CD4-positive, alpha-beta T cell treated with Interleukin-4 for 1 hour (primary cell): Measurements from ENCODE around the gene BTNL9.
"Not testable (repeated sequence)": the region's sequence is repeated elsewhere in the genome, so short reads cannot be mapped to it uniquely, and the experiment has no call there.

Experiments
- DNase-seq, 2 donors: peaks; one replicate each; pipeline ENCODE4 v3.0.0-alpha.2; 2020 to 2022

Gene BTNL9

GRCh38 chr5:181043285-181044092 lies 3.4 kb downstream of the BTNL9 start:
- no peak for DNase-seq

- DNase-seq: no peak
Observed at GRCh38 chr5:181044093-181044599, 4.1 kb downstream of the BTNL9 start.

- no peak for DNase-seq
Observed at GRCh38 chr5:181044662-181045305, 4.7 kb downstream of the BTNL9 start.

DNA sequence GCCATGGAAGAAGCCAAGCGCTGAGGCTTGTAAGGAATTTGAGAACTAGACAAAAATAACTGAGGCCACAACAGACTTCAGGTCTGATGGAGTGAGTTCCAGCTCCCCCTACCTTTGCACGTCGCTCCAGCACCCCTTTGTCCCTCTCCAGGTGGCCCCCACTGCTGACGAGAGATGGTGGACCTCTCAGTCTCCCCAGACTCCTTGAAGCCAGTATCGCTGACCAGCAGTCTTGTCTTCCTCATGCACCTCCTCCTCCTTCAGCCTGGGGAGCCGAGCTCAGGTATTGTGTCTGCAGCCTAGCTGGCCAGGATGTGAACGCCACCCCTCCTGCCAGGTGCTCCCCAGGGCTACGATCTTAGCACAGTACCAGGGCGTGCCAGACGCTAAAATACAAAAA lies 5.2 kb downstream of the BTNL9 start:
- no peak for DNase-seq

DNA sequence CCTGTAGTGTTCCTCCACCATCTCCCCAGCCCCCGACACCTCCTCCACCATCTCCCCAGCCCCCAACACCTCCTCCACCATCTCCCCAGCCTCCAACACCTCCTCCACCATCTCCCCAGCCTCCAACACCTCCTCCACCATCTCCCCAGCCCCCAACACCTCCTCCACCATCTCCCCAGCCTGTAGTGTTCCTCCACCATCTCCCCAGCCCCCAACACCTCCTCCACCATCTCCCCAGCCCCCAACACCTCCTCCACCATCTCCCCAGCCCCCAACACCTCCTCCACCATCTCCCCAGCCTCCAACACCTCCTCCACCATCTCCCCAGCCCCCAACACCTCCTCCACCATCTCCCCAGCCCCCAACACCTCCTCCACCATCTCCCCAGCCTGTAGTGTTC lies 5.8 kb downstream of the BTNL9 start:
- DNase-seq: not testable (repeated sequence)

DNA sequence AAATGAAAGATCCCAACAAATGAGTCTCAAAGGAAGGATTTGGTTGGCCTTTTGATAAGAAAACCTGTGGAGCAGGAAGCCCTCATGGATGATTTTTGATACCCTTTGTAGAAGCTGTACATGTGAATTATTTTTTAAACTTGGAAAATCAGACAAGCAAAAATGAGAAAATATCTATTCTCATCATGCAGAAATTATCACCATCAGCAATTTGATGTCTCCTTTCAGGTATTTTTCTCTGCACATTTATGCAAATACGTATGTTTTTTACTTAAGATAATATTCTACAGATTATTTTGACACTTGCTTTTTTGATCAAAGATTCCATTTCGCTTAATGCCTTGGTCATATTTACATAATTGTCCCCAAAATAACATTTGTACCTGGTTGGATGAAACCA lies 7.2 kb downstream of the BTNL9 start:
- DNase-seq: no peak

GRCh38 chr5:181047921-181048320 lies 7.9 kb downstream of the BTNL9 start:
- no peak for DNase-seq

DNA sequence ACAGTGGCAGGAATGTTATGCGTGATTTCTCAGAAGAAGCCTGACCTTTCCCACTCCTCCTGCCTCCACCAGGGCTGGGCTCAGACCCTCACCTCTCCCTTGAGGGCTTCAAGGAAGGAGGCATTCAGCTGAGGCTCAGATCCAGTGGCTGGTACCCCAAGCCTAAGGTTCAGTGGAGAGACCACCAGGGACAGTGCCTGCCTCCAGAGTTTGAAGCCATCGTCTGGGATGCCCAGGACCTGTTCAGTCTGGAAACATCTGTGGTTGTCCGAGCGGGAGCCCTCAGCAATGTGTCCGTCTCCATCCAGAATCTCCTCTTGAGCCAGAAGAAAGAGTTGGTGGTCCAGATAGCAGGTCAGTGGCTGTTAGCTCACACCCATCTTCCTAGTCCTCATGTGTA lies 9.9 kb downstream of the BTNL9 start:
- DNase-seq: no peak

GRCh38 chr5:181051841-181052671 lies 12.0 kb downstream of the BTNL9 start:
- DNase-seq: no peak

DNA sequence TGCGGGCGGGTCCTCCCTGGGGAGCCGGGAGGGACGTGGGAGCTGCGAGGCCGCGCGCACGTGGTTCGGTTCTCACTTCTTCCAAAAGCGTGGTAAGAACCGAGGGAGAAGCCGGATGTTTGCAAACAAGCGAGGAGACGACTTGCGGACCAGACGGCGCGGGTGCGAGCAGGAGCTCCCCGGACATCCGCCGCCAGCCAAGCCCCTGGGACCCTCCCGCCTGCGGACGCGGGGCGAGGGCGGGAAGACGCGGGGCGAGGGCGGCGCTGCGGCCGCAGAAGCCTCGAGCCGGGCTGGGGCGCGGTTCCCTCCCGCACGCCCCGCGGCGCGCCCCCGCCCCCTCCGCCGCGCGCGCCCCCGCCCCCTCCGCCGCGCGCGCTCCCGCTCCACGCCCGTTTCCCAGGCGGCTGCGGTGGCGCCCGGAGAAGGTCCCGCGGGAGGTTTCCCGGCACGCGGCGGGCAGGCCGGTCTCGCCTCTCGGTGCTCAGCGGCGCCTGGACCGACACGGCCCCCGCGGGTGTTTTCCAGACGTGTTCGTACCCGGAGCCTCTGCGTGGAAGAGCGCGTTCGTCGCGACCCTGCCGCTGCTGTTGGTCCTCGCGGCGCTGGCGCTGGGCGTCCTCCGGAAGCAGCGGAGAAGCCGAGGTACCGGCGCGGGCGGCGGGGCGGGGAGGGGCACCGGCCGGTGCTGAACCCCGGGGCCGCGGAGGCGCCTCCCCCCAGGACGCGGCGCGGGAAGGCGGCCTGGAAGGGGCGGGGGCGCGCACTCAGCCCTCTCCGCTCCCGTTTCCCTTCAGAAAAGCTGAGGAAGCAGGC lies 12.8 kb downstream of the BTNL9 start:
- no peak for DNase-seq

- no peak for DNase-seq
Observed at GRCh38 chr5:181053488-181054121, 13.5 kb downstream of the BTNL9 start.

DNA sequence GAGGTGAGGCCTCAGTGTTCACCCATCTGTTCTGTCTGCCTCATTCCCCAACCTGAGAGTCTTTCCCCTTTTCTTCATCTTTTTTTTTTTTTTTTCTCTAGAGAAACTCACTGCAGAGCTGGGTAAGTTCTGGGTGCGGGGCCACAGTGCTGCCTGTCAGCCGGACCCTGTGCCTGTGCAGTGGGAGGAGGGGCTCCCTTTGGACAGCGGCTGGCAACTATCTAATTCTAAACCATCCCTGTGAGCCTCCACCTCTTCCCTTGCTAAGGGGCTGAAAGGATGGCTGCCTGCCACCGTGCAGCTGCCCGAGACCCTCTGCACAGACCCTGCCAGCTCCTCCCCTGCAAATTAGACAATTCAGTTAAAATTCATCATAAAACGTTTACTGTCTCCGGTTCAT lies 14.1 kb downstream of the BTNL9 start:
- no peak for DNase-seq

DNA sequence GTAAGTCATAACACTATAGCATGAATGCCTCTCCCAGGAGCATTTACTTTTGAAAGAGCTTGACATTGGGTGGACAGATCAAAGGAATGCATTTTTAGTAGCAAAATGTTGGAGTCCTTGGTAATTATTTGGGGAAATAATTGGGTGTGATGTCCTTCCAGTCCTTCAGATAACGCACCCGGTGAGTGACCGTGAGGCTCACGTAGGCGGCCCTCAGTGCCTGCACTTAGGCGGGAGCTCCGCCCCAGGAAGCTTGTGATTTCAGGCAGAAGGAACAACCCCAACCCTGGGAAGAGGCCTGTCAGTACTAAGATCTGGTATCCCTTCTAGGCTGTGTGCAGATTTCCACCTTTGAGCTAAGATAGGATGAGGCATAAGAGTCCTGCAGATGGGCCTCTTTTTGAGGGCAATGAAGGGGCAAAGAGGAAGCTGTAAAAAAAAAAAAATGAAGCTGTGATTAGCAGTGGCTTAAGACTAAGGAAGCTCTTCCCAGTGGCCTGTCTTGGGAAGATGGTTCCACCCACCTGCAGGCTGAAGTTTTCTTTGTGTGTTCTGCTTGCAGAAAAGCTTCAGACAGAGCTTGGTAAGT lies 14.9 kb downstream of the BTNL9 start:
- no peak for DNase-seq

- DNase-seq: no peak
Observed at GRCh38 chr5:181056431-181056830, 16.4 kb downstream of the BTNL9 start.

GRCh38 chr5:181058321-181058720 lies 18.3 kb downstream of the BTNL9 start:
- DNase-seq: no peak

DNA sequence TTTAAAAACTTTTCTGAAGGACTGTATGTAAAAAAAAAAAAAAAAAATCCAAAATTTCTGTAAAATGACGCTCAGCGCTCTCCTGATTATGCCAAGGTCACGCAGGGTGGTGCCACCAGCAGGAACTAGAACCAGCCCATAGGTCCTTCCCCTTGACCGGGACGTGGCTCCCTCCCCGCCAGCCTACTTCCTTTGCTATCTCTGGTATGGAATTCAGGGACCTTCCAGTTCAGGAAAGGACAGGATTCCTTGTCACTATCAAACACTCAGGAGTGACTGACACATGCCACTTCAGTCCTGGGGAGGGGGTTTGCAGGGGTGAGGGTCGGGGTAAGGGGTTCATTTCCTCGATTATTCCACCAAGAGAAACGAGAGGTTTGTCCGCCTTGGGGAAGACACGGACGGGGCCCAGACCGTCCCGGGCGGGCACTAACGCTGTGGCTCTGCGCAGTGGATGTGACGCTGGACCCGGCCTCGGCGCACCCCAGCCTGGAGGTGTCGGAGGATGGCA lies 18.8 kb downstream of the BTNL9 start:
- no peak for DNase-seq

DNA sequence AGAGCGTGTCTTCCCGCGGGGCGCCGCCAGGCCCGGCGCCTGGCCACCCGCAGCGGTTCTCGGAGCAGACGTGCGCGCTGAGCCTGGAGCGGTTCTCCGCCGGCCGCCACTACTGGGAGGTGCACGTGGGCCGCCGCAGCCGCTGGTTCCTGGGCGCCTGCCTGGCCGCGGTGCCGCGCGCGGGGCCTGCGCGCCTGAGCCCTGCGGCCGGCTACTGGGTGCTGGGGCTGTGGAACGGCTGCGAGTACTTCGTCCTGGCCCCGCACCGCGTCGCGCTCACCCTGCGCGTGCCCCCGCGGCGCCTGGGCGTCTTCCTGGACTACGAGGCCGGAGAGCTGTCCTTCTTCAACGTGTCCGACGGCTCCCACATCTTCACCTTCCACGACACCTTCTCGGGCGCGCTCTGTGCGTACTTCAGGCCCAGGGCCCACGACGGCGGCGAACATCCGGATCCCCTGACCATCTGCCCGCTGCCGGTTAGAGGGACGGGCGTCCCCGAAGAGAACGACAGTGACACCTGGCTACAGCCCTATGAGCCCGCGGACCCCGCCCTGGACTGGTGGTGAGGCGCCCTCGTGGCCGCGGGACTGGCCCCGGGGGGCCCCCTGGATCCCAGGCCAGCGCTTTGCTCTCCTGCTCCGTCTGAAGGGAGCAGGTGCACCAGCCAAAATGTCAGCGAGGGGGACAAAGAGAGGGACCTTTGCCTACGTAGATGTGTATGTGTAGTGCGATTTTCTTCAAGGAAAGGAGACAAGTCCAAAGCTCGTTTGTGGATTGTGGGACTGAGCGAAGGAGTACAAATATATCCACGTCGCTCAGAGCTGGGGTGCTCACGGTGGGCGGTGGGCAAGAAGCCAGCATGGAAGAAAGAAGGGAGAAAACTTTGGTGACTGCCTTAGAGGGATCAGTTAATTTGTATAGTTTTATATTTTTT lies 19.5 kb downstream of the BTNL9 start:
- DNase-seq: no peak

- no peak for DNase-seq
Observed at GRCh38 chr5:181060231-181060590, 20.1 kb downstream of the BTNL9 start.

DNA sequence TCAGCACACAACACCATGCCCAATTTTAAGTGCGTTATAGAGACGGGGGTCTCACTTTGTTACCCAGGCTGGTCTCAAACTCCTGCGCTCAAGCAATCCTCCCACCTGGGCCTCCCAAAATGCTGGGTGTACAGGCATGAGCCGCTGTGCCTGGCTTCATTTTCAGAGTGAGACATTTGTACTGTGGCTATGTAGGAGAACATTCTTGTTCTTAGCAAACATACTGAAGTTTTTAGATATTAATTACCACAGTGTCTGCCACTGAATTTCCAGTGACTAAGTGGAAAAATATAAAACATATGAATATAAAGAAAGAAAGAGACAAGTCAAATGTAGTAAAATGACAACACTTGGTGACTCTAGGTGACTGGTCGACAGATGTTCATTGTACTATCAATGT lies 20.9 kb downstream of the BTNL9 start:
- no peak for DNase-seq

DNA sequence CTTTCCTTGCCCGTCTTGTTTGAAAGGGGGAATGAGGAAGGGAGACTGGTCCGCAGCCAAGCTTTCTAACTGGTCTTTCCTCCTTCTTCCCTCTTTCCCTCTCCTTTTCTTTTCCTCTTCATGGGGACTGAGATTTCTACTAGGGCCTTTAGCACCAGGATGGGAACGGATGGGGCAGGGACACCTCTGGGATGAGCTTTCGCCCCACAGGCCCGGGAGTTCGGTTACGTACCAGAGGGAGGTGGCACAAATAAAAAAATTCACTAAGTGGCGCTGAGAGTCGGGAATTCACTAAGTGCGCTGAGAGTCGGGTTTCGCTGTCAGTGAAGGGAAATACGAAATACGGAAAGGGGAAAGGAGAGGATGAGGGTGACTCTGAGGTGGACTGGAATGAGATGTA lies 21.6 kb downstream of the BTNL9 start:
- DNase-seq: no peak
